K562 (cell line): Measurements from ENCODE around the gene NSMCE1.

Experiments
- CTCF ChIP-seq, 3 experiments: IDR thresholded peaks in 2 of 3; conservative IDR thresholded peaks in 1 of 3; 2 replicates each; pipeline ENCODE4 v1.5.1; 2011 to 2012; ENCODE audit warnings: low read length in 3 of 3, mild to moderate bottlenecking in 3 of 3, control low read depth in 2 of 3, improper control_type of control experiment in 1 of 3, inconsistent platforms in 1 of 3, low read depth in 1 of 3, mixed read lengths in 1 of 3, moderate library complexity in 1 of 3; ENCODE audit not compliant: insufficient read depth in 2 of 3
- EP300 ChIP-seq: IDR thresholded peaks from 2 replicates; pipeline ENCODE4 v1.6.1; 2012; ENCODE audit warnings: low read length, improper control_type of control experiment
- MAFK ChIP-seq: IDR thresholded peaks from 2 replicates; pipeline ENCODE4 v1.6.1; 2011; ENCODE audit warnings: low read length, improper control_type of control experiment
- MLLT1 ChIP-seq, 2 experiments: fragments of 450-650 bp; IDR thresholded peaks; 2 replicates each; pipeline ENCODE4 v1.6.1; 2016
- MNT ChIP-seq, 2 experiments: fragments of 450-650 bp; conservative IDR thresholded peaks; 2 replicates each; pipeline ENCODE4 v1.6.1; 2017; ENCODE audit warnings: mild to moderate bottlenecking in 2 of 2, moderate library complexity in 2 of 2
- POLR2A ChIP-seq: fragments of 450-650 bp; conservative IDR thresholded peaks from 2 replicates; pipeline ENCODE4 v1.6.1; 2016
- RB1 ChIP-seq: fragments of 450-650 bp; IDR thresholded peaks from 2 replicates; pipeline ENCODE4 v1.6.1; 2017; ENCODE audit warnings: low read depth, mild to moderate bottlenecking
- YY1 ChIP-seq, 3 experiments: IDR thresholded peaks; 2 replicates each; pipeline ENCODE4 v1.6.1; 2011; ENCODE audit warnings: low read length in 2 of 3, mild to moderate bottlenecking in 2 of 3, moderate library complexity in 2 of 3, borderline replicate concordance in 1 of 3, control low read depth in 1 of 3, low read depth in 1 of 3; ENCODE audit not compliant: insufficient read depth in 3 of 3, insufficient replicate concordance in 2 of 3, control insufficient read depth in 1 of 3, insufficient read length in 1 of 3; ENCODE audit errors: extremely low read depth in 1 of 3
- ZBTB11 ChIP-seq, 3 experiments: fragments of 200-800 bp in 1 of 3; fragments of 250-450 bp in 1 of 3; fragments of 450-650 bp in 1 of 3; sonication (Bioruptor Pico) in 1 of 3; sonication (Bioruptor generic) in 1 of 3; formaldehyde crosslinking in 1 of 3; IDR thresholded peaks; 2 replicates each; pipeline versions ENCODE4 v1.6.1 to v1.8.0; 2016 to 2022; ENCODE audit warnings: mild to moderate bottlenecking in 2 of 3, missing genetic modification characterization in 2 of 3, missing compliant biosample characterization in 1 of 3, moderate library complexity in 1 of 3
- ZNF184 ChIP-seq: sonication (generic); formaldehyde crosslinking; IDR thresholded peaks from 2 replicates; pipeline ENCODE4 v1.5.0; 2020; ENCODE audit warnings: missing genetic modification reagents
- ZNF224 ChIP-seq: sonication (generic); formaldehyde crosslinking; IDR thresholded peaks from 2 replicates; pipeline ENCODE4 v1.8.0; 2022; ENCODE audit warnings: mild to moderate bottlenecking, missing genetic modification reagents
- ZNF263 ChIP-seq: sonication (generic); formaldehyde crosslinking; IDR thresholded peaks from 2 replicates; pipeline ENCODE4 v1.8.0; 2022; ENCODE audit warnings: mild to moderate bottlenecking, missing genetic modification reagents, borderline replicate concordance
- ZSCAN29 ChIP-seq: fragments of 450-650 bp; IDR thresholded peaks from 2 replicates; pipeline ENCODE4 v1.6.1; 2017

- TF ChIP-seq ZNF184 (CRISPR knock-in tag): no peak
- no peak for TF ChIP-seq EP300
- TF ChIP-seq POLR2A: no peak
- TF ChIP-seq CTCF (IDR thresholded peaks at IDR 0.05 in 2 of 3, conservative IDR thresholded peaks at IDR 0.05 in 1 of 3; ENCODE audit: insufficient read depth in 2 of 3, low read depth in 1 of 3, low read length in 3 of 3): no peak
- no peak for TF ChIP-seq ZNF224
- TF ChIP-seq YY1 (IDR thresholded peaks at IDR 0.05; ENCODE audit: borderline replicate concordance in 1 of 3, control insufficient read depth in 1 of 3, extremely low read depth in 1 of 3, insufficient read depth in 3 of 3, insufficient read length in 1 of 3, insufficient replicate concordance in 2 of 3, low read depth in 1 of 3, low read length in 2 of 3): no peak
- no peak for TF ChIP-seq MNT (conservative IDR thresholded peaks at IDR 0.05)
- TF ChIP-seq ZSCAN29: no peak
- no peak for TF ChIP-seq ZNF263 (CRISPR knock-in tag)
- no peak for TF ChIP-seq ZBTB11 (CRISPR knock-in tag; IDR thresholded peaks at IDR 0.05)
- no peak for TF ChIP-seq MLLT1 (IDR thresholded peaks at IDR 0.05)
- no peak for TF ChIP-seq MAFK
- TF ChIP-seq RB1: no peak
These were observed 54.2 kb downstream of the NSMCE1 start for GRCh38 chr16:27214084-27214961.
